NCI-H524 treated with DMSO at 0.1 percent for 48 hours (cell line): ENCODE measurements around the gene YIPF4.
"Not testable (repeated sequence)": the region's sequence is repeated elsewhere in the genome, so short reads cannot be mapped to it uniquely, and the experiment has no call there.

Source experiments
- DNase-seq: peaks from one replicate; lab custom pipeline; 2025; lab: John Stamatoyannopoulos, UW

YIPF4 gene

GRCh38 chr2:32289165-32289999 is 11.7 kb downstream of the YIPF4 start:
- no peak for DNase-seq

- DNase-seq: no peak
Measured at GRCh38 chr2:32290000-32290339, 12.3 kb downstream of the YIPF4 start.

GRCh38 chr2:32291746-32292145 is 14.0 kb downstream of the YIPF4 start:
- no peak for DNase-seq

- not testable (repeated sequence) for DNase-seq
Measured at GRCh38 chr2:32293493-32293892, 15.8 kb downstream of the YIPF4 start.

- not testable (repeated sequence) for DNase-seq
Measured at GRCh38 chr2:32293966-32294562, 16.4 kb downstream of the YIPF4 start.

- DNase-seq: no peak
Measured at GRCh38 chr2:32310577-32310976, 32.9 kb downstream of the YIPF4 start.

GRCh38 chr2:32314886-32315285 is 37.2 kb downstream of the YIPF4 start:
- DNase-seq: no peak

- not testable (repeated sequence) for DNase-seq
Measured at GRCh38 chr2:32328679-32329078, 51.0 kb downstream of the YIPF4 start.

- DNase-seq: not testable (repeated sequence)
Measured at GRCh38 chr2:32329180-32329980, 51.7 kb downstream of the YIPF4 start.

- DNase-seq: no peak
Measured at GRCh38 chr2:32330136-32330535, 52.4 kb downstream of the YIPF4 start.

- DNase-seq: no peak
Measured at GRCh38 chr2:32342801-32343200, 65.1 kb downstream of the YIPF4 start.

GRCh38 chr2:32350797-32351196 is 73.1 kb downstream of the YIPF4 start:
- DNase-seq: not testable (repeated sequence)

- no peak for DNase-seq
Measured at GRCh38 chr2:32355976-32356680, 78.4 kb downstream of the YIPF4 start.

- peak; percentile 79 for DNase-seq
Measured at GRCh38 chr2:32356681-32357317, 79.1 kb downstream of the YIPF4 start, which contains the start of gene BIRC6. BIRC6 (plus strand) TSS chr2:32357023; CDS start chr2:32357162, 139 bp downstream.

- no peak for DNase-seq
Measured at GRCh38 chr2:32357318-32358110, 79.8 kb downstream of the YIPF4 start.

- DNase-seq: no peak
Measured at GRCh38 chr2:32358111-32358482, 80.4 kb downstream of the YIPF4 start.

- DNase-seq: no peak
Measured at GRCh38 chr2:32360416-32360815, 82.7 kb downstream of the YIPF4 start.

GRCh38 chr2:32362997-32363396 is 85.3 kb downstream of the YIPF4 start:
- DNase-seq: not testable (repeated sequence)

- DNase-seq: no peak
Measured at GRCh38 chr2:32363597-32363996, 85.9 kb downstream of the YIPF4 start.

GRCh38 chr2:32364290-32364689 is 86.6 kb downstream of the YIPF4 start:
- DNase-seq: not testable (repeated sequence)

GRCh38 chr2:32365679-32366078 is 88.0 kb downstream of the YIPF4 start:
- not testable (repeated sequence) for DNase-seq
